Choroid plexus epithelial cell (primary cell): ENCODE results near the gene SMURF2.

Source experiments
- DNase-seq: peaks from one replicate; pipeline ENCODE4 v3.0.0-alpha.2; 2010; ENCODE audit warnings: low read depth
- H3K4me3 ChIP-seq: 2 replicates; pipeline ENCODE4 v1.5.1; 2011; ENCODE audit warnings: low read depth, mild to moderate bottlenecking, control low read depth, low read length, moderate library complexity
- CTCF ChIP-seq: conservative IDR thresholded peaks from 2 replicates; pipeline ENCODE4 v1.5.1; 2011; ENCODE audit warnings: low read depth, mild to moderate bottlenecking, control low read depth, inconsistent platforms, low read length, moderate library complexity

The SMURF2 gene

GRCh38 chr17:64635647-64636305 is 26.3 kb downstream of the SMURF2 start:
- DNase-seq = peak; percentile 85
- no peak for TF ChIP-seq CTCF
- no peak overlapping the region for H3K4me3 ChIP-seq

- TF ChIP-seq CTCF = no peak
- H3K4me3 ChIP-seq = no peak overlapping the region
- DNase-seq = no peak
Observed at GRCh38 chr17:64634218-64634617, 27.9 kb downstream of the SMURF2 start.

GRCh38 chr17:64632606-64633005 is 29.5 kb downstream of the SMURF2 start:
- TF ChIP-seq CTCF = no peak
- no peak overlapping the region for H3K4me3 ChIP-seq
- DNase-seq = peak; percentile 62

GRCh38 chr17:64632194-64632593 is 29.9 kb downstream of the SMURF2 start:
- H3K4me3 ChIP-seq = no peak overlapping the region
- TF ChIP-seq CTCF = no peak
- no peak for DNase-seq

- no peak overlapping the region for H3K4me3 ChIP-seq
- no peak for DNase-seq
- TF ChIP-seq CTCF = no peak
Observed at GRCh38 chr17:64630309-64631223, 31.5 kb downstream of the SMURF2 start.

GRCh38 chr17:64628641-64629040 is 33.5 kb downstream of the SMURF2 start:
- no peak for DNase-seq
- H3K4me3 ChIP-seq = no peak overlapping the region
- TF ChIP-seq CTCF = no peak
